Right cardiac atrium (tissue), 5 donors: ENCODE measurements around the gene TMEM151A. TPM values are rescaled to one million over a fixed set of nuclear protein-coding genes. Genes with fewer than 3 reads are reported as not detected.

Experiments
- ATAC-seq, 2 donors: fragments of 200-7000 bp; cut with Tn5 transposase; one replicate each; pipeline versions ENCODE4 v1.8.0 to v1.9.1; 2020; ENCODE audit warnings: moderate library complexity in 2 of 2, mild to moderate bottlenecking in 1 of 2
- DNase-seq, 3 donors: peaks; one replicate each; pipeline ENCODE4 v3.0.0-alpha.2; 2020
- H3K27ac ChIP-seq: one replicate; pipeline ENCODE4 v1.5.1; 2013; ENCODE audit warnings: mild to moderate bottlenecking, low read length, control low read depth, moderate library complexity
- H3K27me3 ChIP-seq: one replicate; pipeline ENCODE4 v1.6.1; 2013; ENCODE audit not compliant: control insufficient read depth, insufficient read depth
- H3K4me1 ChIP-seq: one replicate; pipeline ENCODE4 v1.6.1; 2013; ENCODE audit warnings: low read length; ENCODE audit not compliant: control insufficient read depth, insufficient read depth
- H3K4me3 ChIP-seq: one replicate; pipeline ENCODE4 v1.5.1; 2013; ENCODE audit warnings: low read length, control low read depth
- H3K9me3 ChIP-seq: one replicate; pipeline ENCODE4 v1.6.1; 2013; ENCODE audit warnings: low read length; ENCODE audit not compliant: control insufficient read depth
- WGBS: extraction: QIAGEN DNeasy Blood & Tissue Kit; methylation state at CpG from one replicate; pipeline ENCODE4 v1.1.7; 2013; 5-methylcytosine and 5-hydroxymethylcytosine counted together
- intact Hi-C, 4 donors: fragments of 100-400 bp; cut with DNase I; formaldehyde crosslinking; loops; one replicate each; pipeline versions ENCODE4 v1.11.0 to v1.14.0; 2022 to 2023
- polyA plus RNA-seq: library from polyadenylated mRNA; stranded (reverse); fragments of 200-250 nt; gene quantifications from one replicate; pipeline ENCODE4 v1.2.3, GENCODE V29; 2013
- total RNA-seq, 4 donors: library from RNA; stranded (reverse); fragmentation: NEBNext Ultra II Directional; extraction: Animal tissue kit (Norgen Biotek cat#: 25700); gene quantifications; one replicate each; pipeline ENCODE4 v1.2.1, GENCODE V29; 2021
- donor health status: healthy with polysubstance abuse.
- donor health status: DM: no; HTN: yes; CAD: no.
- donor health status: DM: no; HTN: no; CAD: no.
- donor health status: DM: no; HTN: yes; CAD: no; lungs with severe emphysema.
- donor health status: DM: yes; HTN: yes; CAD: no.

TMEM151A gene
- total and polyA plus RNA-seq, 5 donors, result 0.20 to 0.45 (median 0.26) TPM

GRCh38 chr11:66285250-66285947 lies 6.3 kb upstream of the TMEM151A start:
- intact Hi-C loops, result no loop called here
- 81% methylated on average over 13 of the region's 13 CpGs for WGBS

DNA sequence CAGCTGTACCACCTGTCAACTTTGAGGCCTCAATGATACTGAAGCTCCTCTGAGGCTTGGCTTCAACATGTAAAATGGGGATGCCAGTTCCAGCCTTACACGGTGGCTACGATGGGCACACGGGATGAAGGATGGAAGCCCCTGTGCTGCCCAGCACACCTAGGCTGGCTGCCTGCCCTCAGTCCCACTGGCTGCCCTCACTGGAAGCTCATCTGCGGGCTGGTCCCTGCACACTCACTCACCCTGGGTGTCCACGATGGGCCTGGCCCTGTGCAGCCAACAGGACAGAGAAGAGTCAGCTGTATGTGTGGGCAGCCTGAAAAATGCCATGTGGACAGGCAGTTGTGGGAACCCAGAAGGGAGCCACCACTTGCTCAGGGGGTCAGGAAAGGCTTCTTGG lies 5.0 kb upstream of the TMEM151A start:
- DNase-seq (no peak), ATAC-seq (no peak)
- peaks cover 10% of the 10 kb centered on the region for H3K4me1 ChIP-seq
- 80% methylated on average over 5 of the region's 5 CpGs for WGBS
- H3K27me3 ChIP-seq, result no peaks in the 10 kb centered on the region
- intact Hi-C loops, result no loop called here
- no peak overlapping the region for H3K27ac ChIP-seq
- no peak overlapping the region for H3K4me3 ChIP-seq
- H3K9me3 ChIP-seq, result no peaks in the 10 kb centered on the region

More at GRCh38 chr11:66285250-66285947, 6.3 kb upstream of the TMEM151A start:
- Histone ChIP-seq H3K4me3 (no peak overlapping the region), H3K9me3 (no peaks in the 10 kb centered on the region), H3K27me3 (no peaks in the 10 kb centered on the region), H3K4me1 (peaks cover 10% of the 10 kb centered on the region), H3K27ac (peak overlapping the region; percentile 13)
- DNase-seq, result peak in 1 of 3 donors; percentile 46
- no peak for ATAC-seq

- DNase-seq, result no peak
- H3K27ac ChIP-seq, result no peak overlapping the region
- no peak overlapping the region for H3K4me3 ChIP-seq
- no peak for ATAC-seq
- H3K4me1 ChIP-seq, result peaks cover 10% of the 10 kb centered on the region
- intact Hi-C loops, result no loop called here
- no peaks in the 10 kb centered on the region for H3K27me3 ChIP-seq
- H3K9me3 ChIP-seq, result no peaks in the 10 kb centered on the region
- 74% methylated on average over 10 of the region's 10 CpGs for WGBS
Observed at GRCh38 chr11:66287211-66287888, 4.3 kb upstream of the TMEM151A start.

- 36% methylated on average over 20 of the region's 20 CpGs for WGBS
- intact Hi-C loops, result no loop called here
- no peaks in the 10 kb centered on the region for H3K9me3 ChIP-seq
- H3K27me3 ChIP-seq, result no peaks in the 10 kb centered on the region
- peaks cover 10% of the 10 kb centered on the region for H3K4me1 ChIP-seq
- ATAC-seq (no peak), DNase-seq (peak in 1 of 3 donors; percentile 23)
- peak overlapping the region; percentile 52 for H3K4me3 ChIP-seq
- H3K27ac ChIP-seq, result peak overlapping the region; percentile 74
Observed at GRCh38 chr11:66287889-66288670, 3.6 kb upstream of the TMEM151A start.

- H3K27me3 ChIP-seq, result no peaks in the 10 kb centered on the region
- peak within 1 kb of the TSS; percentile 63 for H3K4me3 ChIP-seq
- H3K4me1 ChIP-seq, result peaks cover 10% of the 10 kb centered on the region
- H3K27ac ChIP-seq, result peak within 1 kb of the TSS; percentile 76
- H3K9me3 ChIP-seq, result no peaks in the 10 kb centered on the region
- DNase-seq (peak; percentile 99 to 100 (median 99)), ATAC-seq (peak; percentile 96)
- intact Hi-C loops, result no loop called here
- under 1% methylated on average over 87 of the region's 87 CpGs for WGBS
Observed at GRCh38 chr11:66288671-66289547, 2.8 kb upstream of the TMEM151A start, which contains the start of gene YIF1A. TSS of gene YIF1A (minus strand) at chr11:66289143. CDS start at chr11:66288985, 158 bp downstream.

GRCh38 chr11:66289548-66290329 lies 2.0 kb upstream of the TMEM151A start:
- intact Hi-C loops, result no loop called here
- peaks cover 10% of the 10 kb centered on the region for H3K4me1 ChIP-seq
- peak; percentile 76 to 89 (median 88) for DNase-seq
- H3K27me3 ChIP-seq, result no peaks in the 10 kb centered on the region
- peak overlapping the region; percentile 63 for H3K4me3 ChIP-seq
- H3K27ac ChIP-seq, result peak overlapping the region; percentile 76
- 10% methylated on average over 36 of the region's 36 CpGs for WGBS
- peak; percentile 47 to 63 for ATAC-seq
- no peaks in the 10 kb centered on the region for H3K9me3 ChIP-seq

DNA sequence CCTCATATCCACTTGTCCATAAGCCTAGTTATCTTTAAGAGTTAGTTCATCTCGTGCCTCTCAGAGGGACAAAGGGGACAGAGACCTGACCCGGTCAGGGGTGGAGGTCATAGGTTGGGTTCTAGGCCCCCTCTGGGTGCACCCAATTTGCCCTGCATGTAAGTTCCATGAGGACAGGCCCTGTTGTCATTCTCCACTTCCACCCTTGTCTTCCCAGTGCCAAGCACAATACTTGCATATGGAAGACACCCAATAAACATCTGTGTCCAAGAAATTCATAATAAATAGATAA lies 1.4 kb upstream of the TMEM151A start:
- H3K4me3 ChIP-seq, result no peak overlapping the region
- H3K4me1 ChIP-seq, result peaks cover 10% of the 10 kb centered on the region
- no peaks in the 10 kb centered on the region for H3K27me3 ChIP-seq
- 75% methylated on average over 2 of the region's 2 CpGs for WGBS
- intact Hi-C loops, result no loop called here
- H3K27ac ChIP-seq, result no peak overlapping the region
- no peaks in the 10 kb centered on the region for H3K9me3 ChIP-seq
- no peak for ATAC-seq
- no peak for DNase-seq

- DNase-seq, result no peak
- ATAC-seq, result no peak
- Histone ChIP-seq H3K27me3 (no peaks in the 10 kb centered on the region), H3K27ac (no peak overlapping the region), H3K4me3 (peak overlapping the region; percentile 41), H3K4me1 (peaks cover 10% of the 10 kb centered on the region), H3K9me3 (no peaks in the 10 kb centered on the region)
- intact Hi-C loops, result no loop called here
- WGBS, result 17% methylated on average over 16 of the region's 16 CpGs
Observed at GRCh38 chr11:66291303-66291705, 390 bp upstream of the TMEM151A start.

DNA sequence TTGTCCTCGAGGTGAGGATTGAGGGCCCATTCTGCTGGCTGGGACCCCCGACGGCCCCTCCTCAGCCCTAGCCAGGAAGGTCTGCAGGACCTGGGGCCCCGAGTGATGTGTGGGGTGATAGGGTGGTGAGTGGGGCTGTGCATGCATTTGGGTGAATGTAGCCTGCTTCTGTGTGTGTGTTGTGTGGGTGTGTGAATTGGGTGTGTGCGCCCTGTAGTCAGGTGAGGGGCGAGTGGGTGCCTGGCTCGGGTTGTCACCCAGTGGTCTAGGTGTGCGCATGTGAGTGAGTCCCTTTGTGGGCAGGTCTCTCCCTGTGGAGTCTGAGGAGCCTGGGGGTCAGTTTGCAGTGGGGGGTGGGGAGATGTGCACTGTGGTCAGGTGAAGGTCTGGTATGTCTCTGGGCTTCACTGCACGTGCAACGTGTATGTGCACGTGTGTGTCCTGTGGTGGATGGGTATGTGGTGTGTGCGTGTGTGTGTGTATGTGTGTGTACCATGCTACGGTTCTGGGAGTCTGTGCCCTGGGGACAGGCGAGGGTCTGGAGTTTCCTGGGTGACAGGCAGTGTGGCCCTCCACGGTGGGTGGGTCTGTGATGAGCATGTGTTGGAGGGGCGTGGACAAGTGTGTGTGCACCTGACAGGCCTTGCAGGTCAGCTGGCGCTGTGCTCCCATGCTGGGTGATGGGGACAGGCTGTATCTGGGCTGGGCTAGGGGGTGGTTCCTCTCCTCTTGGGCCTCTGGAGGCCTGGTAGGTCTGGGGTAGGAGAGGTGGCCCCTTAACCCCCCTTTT lies 1.0 kb downstream of the TMEM151A start:
- 55% methylated on average over 17 of the region's 17 CpGs for WGBS
- H3K9me3 ChIP-seq, result no peaks in the 10 kb centered on the region
- H3K27me3 ChIP-seq, result no peaks in the 10 kb centered on the region
- intact Hi-C loops, result no loop called here
- no peak overlapping the region for H3K27ac ChIP-seq
- DNase-seq (no peak), ATAC-seq (no peak)
- H3K4me3 ChIP-seq, result no peak overlapping the region
- peaks cover 10% of the 10 kb centered on the region for H3K4me1 ChIP-seq
